BE2C (cell line): ENCODE results near the gene IFT80. TPM values are rescaled to one million over a fixed set of nuclear protein-coding genes. Genes with fewer than 3 reads are reported as not detected.

Experiments used
- DNase-seq: peaks from one replicate; pipeline ENCODE4 v3.0.0-alpha.2; 2020
- H3K27me3 ChIP-seq: fragments of 250-450 bp; sonication (Bioruptor Pico); 2 replicates; pipeline ENCODE4 v1.5.1; 2020; ENCODE audit warnings: mild to moderate bottlenecking
- H3K36me3 ChIP-seq: fragments of 250-450 bp; sonication (Bioruptor Pico); 2 replicates; pipeline ENCODE4 v1.5.1; 2020; ENCODE audit warnings: mild to moderate bottlenecking
- H3K4me1 ChIP-seq: fragments of 250-450 bp; sonication (Bioruptor Pico); 2 replicates; pipeline ENCODE4 v1.5.1; 2020
- H3K4me3 ChIP-seq: 2 replicates; pipeline ENCODE4 v1.5.1; 2011; ENCODE audit warnings: low read depth, low read length
- H3K9me3 ChIP-seq: fragments of 250-450 bp; sonication (Bioruptor Pico); 2 replicates; pipeline ENCODE4 v1.5.1; 2020
- CTCF ChIP-seq: IDR thresholded peaks from 2 replicates; pipeline ENCODE4 v1.5.1; 2012; ENCODE audit warnings: mild to moderate bottlenecking, low read depth, low read length
- polyA plus RNA-seq: library from polyadenylated mRNA; unstranded; fragments of >200 nt; gene quantifications from one replicate; pipeline ENCODE4 v1.2.1, GENCODE V29; 2012; ENCODE audit warnings: low read depth, missing spikeins; ENCODE audit not compliant: insufficient read length, insufficient read depth

Gene IFT80
- polyA plus RNA-seq, result 14.2 TPM

- Histone ChIP-seq H3K36me3 (peaks cover 32% of the 10 kb centered on the region), H3K4me3 (peak within 1 kb of the TSS; percentile 98), H3K4me1 (no peaks in the 10 kb centered on the region), H3K27me3 (no peaks in the 10 kb centered on the region), H3K9me3 (no peaks in the 10 kb centered on the region)
- peak; percentile 97 for DNase-seq
- TF ChIP-seq CTCF, result no peak
These were observed at the start of gene IFT80, which contains the start of gene SMC4 for GRCh38 chr3:160399125-160400029. TSS of gene IFT80 (minus strand) at chr3:160399225. CDS start at chr3:160384600, 14,625 bp downstream. TSS of gene SMC4 (plus strand) at chr3:160399650. CDS start at chr3:160400827, 1,177 bp downstream.

GRCh38 chr3:160447544-160447943 is 48.5 kb upstream of the IFT80 start:
- Histone ChIP-seq H3K4me1 (peaks cover 3% of the 10 kb centered on the region; the same call in 1 of the 2 replicates), H3K9me3 (peaks cover 5% of the 10 kb centered on the region; the same call in 1 of the 2 replicates), H3K36me3 (peaks cover 14% of the 10 kb centered on the region), H3K27me3 (no peaks in the 10 kb centered on the region), H3K4me3 (peak overlapping the region; percentile 80)
- no peak for TF ChIP-seq CTCF
- DNase-seq, result no peak

DNA sequence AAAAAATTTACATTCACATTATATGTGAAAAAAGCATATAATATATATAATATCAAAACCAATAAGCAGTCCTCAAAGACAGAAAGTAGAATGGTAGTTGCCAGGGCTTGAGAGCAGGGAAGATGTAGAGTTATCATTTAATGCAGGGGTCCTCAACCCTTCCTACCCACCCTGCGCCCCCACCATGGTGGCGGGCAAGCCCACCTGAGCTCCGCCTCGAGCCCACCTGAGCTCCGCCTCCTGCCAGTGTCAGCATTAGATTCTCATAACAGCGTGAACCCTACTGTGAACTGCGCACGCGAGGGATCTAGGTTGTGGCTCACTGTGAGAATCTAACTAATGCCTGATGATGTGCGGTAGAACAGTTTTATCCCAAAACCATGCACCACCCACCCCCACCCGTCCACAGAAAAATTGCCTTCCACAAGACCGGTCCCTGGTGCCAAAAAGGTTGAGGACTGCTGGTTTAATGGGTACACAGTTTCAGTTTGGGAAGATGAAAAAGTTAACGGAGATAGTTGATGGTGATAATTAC is 47.6 kb upstream of the IFT80 start:
- DNase-seq, result no peak
- H3K27me3 ChIP-seq, result no peaks in the 10 kb centered on the region
- H3K9me3 ChIP-seq, result peaks cover 5% of the 10 kb centered on the region; the same call in 1 of the 2 replicates
- H3K4me1 ChIP-seq, result peaks cover 3% of the 10 kb centered on the region; the same call in 1 of the 2 replicates
- no peak overlapping the region for H3K4me3 ChIP-seq
- peaks cover 14% of the 10 kb centered on the region for H3K36me3 ChIP-seq
- no peak for TF ChIP-seq CTCF

DNA sequence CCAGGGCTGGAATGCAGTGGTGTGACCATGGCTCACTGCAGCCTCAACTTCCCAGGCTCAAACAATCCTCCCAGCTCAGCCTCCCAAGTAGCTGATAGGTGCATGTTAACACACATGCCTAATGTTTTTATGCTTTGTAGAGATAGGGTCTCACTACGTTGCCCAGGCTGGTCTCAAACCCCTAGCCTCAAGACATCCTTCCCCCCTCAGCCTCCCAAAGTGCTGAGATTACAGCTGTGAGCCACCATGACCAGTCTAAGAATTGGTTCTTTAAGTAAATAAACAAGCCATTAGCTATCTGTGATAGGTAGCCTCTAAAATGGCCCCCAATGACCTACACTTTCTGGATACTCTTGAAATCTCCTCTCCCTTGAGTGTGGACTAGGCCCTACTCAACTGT is 46.8 kb upstream of the IFT80 start:
- TF ChIP-seq CTCF, result no peak
- DNase-seq, result no peak
- Histone ChIP-seq H3K4me1 (peaks cover 3% of the 10 kb centered on the region; the same call in 1 of the 2 replicates), H3K4me3 (no peak overlapping the region), H3K27me3 (no peaks in the 10 kb centered on the region), H3K36me3 (peaks cover 18% of the 10 kb centered on the region), H3K9me3 (peaks cover 5% of the 10 kb centered on the region; the same call in 1 of the 2 replicates)

- no peak for TF ChIP-seq CTCF
- no peak for DNase-seq
These were observed 45.4 kb upstream of the IFT80 start for GRCh38 chr3:160444411-160444810.

More at GRCh38 chr3:160444411-160444810, 45.4 kb upstream of the IFT80 start:
- H3K9me3 ChIP-seq, result no peaks in the 10 kb centered on the region
- no peaks in the 10 kb centered on the region for H3K27me3 ChIP-seq
- H3K36me3 ChIP-seq, result peaks cover 26% of the 10 kb centered on the region
- no peak overlapping the region for H3K4me3 ChIP-seq
- peaks cover 3% of the 10 kb centered on the region; the same call in 1 of the 2 replicates for H3K4me1 ChIP-seq
